HG03575 (cell line): Measurements from ENCODE around the gene SH3RF1.
"Not testable (repeated sequence)": the region's sequence is repeated elsewhere in the genome, so short reads cannot be mapped to it uniquely, and the experiment has no call there.

Source experiments
- ATAC-seq: cut with Tn5 transposase; IDR thresholded peaks from one replicate; pipeline ENCODE4 v1.9.1; 2021; ENCODE audit not compliant: unreplicated experiment, insufficient number of reproducible peaks, low FRiP score; ENCODE audit errors: extremely low read depth

Gene SH3RF1

DNA sequence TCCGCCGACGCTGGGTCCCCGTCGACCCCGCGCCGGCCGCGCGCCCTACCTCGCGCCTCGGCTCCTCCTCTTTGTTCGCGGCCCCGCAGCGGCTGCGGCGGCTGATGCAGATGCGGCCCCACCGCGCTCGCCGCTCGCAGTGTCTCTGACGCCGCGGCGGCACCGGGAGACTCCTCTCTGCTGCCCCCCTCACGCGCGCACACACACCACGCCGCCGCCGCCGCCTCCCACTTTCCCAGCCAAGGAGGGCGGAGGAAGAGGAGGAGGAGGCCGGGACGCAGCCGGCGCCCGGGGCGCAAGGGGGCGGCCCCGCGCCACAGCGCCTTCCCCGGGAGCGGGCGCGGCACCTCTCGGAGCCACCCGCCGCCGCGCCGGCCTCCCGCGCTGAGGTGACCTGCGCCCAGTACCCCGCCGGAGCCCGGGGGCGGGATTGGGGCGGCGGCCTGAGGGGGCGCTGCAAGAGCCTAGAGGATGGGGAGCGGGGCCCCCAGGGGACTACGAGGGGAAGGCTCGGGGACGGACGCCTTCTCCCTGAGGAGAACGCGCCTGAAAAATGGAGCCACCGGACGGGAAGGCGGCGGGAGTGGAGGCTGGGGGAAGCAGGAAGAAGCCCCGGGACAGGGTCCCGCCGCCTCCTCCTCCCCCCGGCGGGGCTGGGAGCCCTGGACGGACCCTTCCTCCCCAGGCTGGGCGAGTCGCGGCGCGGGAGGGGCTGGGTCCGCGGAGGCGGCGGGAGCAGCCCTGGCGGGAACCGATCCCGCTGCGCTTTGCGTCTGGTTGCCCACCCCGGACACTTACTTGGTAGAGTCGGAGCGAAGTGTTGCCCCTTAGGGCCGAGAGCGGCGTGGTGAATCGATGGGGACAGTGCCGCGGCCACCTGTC is at the start of gene SH3RF1:
SH3RF1 (minus strand) TSS at position 147 of the 882 bp plus-strand sequence. CDS start 1,744 bp downstream, outside the sequence.
- ATAC-seq, result no peak

DNA sequence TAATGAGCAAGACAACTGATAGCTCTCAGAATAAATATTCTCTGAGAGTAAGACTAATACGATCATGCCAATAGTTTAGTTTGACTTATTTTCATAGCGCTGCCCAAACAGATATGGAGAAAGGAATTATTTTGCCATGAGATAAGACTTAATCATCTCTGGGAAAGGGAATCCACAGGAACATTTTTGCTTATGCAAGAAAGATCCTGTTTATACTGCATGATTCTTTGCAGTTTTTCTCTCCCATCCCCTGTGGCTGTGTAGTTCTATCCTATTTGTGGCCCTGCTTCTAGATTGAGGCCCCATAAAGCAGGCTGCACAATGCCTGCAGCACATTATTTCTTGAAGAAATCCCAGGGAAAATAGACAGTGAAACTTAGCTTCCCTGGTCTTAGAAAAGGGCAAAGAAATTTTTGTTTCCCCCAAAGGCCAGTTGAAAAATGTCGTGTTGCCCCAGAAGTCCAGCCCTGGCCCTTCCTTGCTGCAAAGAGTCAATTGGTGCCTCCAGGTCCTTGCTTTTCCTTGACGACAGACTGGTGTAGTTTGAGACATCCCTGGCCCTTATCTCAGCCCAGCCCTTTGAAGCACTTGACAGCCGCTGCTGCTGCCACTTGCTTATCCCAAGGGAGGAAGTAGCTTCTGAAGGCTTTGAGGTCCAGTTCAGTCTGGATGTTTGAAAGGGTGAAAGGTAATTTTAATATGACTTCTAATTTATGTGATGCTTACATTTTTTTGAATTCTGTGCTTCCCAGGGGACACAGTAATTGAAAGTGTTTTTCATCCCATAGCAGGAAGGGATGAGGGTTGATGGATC is 45.0 kb upstream of the SH3RF1 start:
- no peak for ATAC-seq

DNA sequence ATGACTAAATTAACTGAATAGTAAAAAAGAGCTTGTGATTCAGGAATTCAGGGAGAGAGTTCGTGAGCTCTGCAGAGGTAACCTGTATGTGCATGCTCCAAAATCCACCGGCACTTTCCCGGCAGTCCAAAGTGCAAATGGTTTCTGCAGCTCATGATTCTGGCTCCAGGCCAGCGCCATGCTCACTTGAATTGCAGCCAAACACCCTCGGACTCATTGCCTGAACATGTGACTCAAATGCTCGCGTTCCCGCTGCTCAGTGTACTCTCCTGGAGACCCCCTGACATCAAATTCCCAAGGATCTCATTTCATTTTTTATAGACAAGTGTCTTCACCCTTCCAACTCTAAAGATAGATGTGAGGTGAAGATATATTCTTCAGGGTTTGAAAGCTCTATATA is 44.1 kb upstream of the SH3RF1 start:
- ATAC-seq, result no peak

DNA sequence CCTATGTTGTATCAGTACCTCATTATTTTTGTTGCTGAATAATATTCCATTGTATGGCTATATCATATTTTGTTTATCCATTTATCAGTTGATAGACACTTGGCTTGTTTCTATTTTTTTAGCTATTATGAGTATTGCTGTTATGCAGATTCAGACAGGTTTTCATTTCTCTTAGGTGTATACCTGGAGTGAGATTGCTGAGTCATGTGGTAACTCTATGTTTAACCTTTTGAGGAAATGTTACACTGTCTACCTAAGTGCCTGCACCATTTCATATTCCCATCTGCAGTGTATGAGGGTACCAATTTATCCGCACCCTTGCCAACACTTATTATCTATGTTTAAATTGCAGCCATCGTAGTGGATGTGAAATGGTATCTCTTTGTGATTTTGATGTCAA is 43.0 kb upstream of the SH3RF1 start:
- ATAC-seq, result no peak

DNA sequence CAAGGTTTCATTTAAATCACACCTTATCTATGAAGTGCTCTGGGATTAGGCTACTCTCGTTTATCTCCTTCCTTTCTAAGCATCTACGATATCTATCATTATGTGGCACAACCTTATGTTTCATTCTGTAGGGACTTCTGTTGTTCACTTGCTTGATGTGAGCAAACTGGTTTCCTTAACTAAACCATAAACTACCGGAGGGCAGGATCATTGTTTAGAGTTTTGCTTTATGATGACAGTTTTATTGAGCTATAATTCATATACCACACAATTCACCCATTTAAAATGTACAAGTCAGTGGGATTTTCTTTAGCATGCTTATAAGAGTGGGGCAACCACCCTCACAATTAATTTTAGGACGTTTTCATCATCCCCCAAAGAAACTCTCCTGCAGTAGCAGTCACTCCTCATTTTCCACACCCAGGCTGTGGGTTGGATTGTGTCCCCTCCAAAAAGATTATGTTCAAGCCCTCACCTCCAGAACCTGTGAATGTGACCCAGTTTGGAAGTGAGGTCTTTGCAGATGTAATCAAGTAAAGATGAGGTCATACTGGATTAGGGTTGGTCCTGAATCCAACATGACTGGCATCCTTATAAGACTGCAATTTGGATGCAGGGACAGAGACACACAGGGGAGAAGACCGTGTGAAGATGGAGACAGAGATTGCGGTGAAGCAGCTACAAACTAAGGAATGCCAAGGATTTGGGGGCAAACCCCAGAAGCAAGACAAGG is 42.1 kb upstream of the SH3RF1 start:
- no peak for ATAC-seq

DNA sequence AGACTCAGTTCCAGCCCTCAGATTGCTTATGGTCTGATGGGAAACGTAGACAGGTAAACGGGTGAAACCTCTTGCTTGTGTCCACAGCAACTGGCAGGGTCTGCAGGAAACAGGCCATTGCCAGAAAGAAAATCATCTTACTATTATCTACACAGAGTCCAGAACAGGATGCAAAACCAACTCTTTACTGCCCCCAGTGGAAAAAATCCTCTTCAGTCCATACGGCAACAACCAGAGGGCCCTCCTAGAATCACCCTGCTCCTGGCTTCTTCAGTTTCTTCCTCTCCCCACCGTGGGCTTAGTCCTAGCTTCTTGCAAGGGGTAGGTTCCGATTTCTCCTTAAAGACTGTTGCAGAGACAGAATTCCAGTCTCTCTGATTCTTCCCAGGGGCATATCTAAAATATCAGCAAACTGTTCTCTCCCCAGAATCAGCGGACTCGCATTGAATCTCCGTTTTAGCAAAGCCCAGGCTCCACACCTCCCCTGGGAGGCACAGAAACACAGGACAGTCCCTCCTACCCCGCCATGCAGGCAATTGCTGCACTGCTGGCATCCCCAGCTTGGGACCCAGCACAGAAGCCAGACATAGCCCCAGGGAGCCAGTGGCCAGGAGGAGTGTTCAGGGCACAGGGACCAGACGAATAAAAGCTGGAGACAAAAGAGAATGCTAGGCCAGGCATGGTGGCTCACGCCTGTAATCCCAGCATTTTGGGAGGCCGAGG is 41.0 kb upstream of the SH3RF1 start:
- peak; percentile 57 for ATAC-seq

DNA sequence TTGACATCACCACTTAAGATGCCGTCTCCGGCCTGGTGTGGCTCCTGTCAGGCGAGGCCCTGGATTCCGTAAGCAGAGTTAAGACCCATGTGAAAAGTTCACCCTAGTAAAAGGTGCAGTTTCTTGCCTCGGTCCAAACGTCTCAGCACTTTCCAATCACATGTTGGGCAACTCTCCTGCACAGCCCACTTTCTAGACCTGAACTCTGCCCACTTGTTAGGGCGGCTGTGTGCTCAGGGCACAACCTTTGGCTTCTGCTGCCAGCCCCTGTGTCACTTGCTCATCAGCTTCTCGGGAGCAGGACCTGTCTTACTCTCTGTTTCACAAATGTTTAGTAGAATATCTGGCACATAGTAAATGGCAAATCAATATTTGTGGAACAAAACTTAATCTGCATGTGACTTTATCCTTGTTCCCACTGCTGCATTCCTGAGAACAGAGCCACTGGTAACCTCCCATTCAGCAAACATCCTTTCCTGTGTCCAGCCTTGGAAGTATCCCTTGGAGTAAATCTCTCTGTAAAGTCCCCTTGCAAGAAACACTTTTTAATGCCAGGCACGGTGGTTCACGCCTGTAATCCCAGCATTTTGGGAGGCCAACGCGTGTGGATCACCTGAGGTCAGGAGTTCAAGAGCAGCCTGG is 38.7 kb upstream of the SH3RF1 start:
- ATAC-seq, result no peak

DNA sequence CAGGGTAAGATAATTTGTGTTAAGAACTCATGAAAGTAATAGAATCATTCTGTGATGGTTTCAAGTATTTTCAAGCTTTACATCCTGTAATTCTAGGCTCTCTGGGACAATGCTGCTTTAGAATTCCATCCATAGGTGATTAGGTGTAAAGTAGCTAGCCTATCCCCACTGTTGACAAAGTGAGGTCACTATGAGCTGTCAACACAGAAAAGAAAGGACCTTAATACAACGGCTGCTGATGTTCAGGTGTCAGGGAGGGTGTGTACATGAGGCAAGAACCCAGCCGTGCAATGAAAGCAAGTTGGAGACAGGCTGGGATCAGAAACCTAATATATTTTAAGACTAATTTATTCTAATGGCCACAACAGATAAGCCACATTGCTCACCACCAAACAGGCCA is 36.8 kb upstream of the SH3RF1 start:
- ATAC-seq, result no peak

DNA sequence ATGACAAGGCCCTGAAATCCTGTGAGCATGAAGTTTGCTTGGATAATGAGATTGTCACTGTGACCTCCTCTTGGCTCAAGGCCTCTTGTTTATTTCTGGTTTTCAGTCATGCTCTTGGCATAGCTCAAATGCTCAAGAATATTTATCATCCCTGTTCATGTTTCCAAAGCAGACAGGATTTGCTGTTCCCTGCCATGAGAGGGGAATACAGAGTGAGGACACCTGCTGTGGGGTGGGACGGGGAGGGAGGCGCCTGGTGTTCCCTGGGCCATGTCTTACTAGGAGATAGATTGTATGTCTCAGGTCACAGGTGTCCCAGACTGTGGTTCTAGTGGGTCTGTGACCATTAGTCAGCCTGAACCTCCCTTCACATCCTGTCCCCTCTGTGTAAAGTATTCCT is 34.9 kb upstream of the SH3RF1 start:
- ATAC-seq, result no peak

DNA sequence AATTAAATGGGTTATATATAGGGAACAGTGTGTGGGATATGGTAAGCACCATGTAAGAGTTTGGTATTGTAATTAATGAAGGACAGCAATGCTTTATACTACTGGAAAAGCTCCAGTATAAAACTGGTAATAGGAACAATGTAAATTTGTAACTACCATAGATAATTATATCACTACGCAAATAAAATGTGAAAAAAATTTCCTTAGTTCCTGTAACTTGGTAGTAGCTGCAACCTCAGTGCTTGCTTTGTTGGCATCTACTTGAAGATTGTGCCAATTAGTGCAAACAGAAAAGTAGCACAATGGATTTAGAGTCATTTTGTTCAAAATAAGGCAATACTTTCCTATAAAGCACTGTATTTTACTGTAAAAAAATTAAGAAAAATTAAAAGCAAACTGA is 34.4 kb upstream of the SH3RF1 start:
- no peak for ATAC-seq

DNA sequence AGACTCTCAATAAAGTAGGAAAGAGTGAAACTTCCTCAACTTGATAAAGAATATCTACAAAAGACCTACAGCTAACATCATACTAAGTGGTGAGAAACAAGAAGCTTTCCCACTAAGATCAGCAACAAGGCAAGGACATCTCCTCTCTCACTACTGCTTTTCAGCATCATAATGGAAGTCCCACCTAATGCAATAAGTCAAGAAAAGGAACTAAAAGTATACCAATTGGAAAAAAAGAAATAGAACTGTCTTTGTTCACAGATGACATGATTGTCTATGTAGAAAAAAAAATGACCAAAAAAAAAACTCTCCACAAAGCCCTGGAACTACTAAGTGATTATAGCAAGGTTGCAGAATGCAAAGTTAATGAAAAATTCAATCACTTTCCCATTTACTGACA is 25.1 kb upstream of the SH3RF1 start:
- no peak for ATAC-seq

DNA sequence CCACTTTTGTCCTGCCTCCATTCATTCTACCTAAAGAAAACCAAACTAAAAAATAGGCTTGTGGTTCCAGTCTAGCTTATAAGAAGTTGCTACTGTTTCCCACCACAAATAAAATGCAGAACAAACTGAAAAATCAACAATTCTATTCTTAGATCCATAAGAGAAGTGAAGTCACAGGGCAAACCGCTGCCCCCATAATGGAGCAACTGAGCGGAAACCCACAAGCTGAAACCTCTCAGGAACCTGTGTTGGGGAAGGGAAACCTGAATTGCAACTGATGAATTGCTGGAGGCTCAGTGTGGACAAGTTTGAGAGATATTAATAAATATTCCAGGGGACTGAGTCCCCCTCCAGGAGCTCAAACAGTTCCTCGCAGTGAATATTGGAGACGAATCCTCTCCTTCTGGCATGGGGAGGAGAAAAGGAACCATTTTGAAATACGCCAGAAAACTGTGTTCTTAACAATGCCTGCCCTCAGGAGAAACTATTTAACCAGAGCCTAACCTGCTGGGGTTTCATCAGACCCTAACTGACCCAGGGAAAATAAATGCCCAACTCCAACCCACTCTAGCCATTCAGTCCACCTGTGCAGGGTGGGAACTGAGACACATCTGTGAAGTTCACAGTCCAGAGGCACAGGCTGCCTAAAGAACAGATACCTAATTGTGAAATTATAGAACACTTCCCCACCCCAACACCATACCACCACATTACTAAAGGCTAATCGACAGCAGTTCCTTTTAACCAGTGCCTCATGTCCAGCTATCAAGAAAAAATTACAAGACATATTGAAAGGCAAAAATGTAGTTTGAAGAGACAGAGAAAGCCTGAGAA is 22.8 kb upstream of the SH3RF1 start:
- ATAC-seq, result peak; percentile 63

DNA sequence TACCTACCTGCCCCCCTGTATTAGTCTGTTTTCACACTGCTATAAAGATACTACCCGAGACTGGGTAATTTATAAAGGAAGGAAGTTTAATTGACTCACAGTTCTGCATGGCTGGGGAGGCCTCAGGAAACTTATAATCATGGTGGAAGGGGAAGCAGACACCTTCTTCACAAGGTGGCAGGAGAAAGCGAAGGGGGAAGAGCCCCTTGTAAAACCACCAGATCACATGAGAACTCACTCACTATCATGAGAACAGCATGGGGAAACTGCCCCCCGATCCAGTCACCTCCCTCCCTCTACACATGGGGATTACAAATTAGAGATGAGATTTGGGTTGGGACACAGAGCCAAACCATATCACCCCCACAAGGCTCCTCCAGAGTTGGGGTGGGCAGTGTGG is 17.2 kb upstream of the SH3RF1 start:
- ATAC-seq, result not testable (repeated sequence)

DNA sequence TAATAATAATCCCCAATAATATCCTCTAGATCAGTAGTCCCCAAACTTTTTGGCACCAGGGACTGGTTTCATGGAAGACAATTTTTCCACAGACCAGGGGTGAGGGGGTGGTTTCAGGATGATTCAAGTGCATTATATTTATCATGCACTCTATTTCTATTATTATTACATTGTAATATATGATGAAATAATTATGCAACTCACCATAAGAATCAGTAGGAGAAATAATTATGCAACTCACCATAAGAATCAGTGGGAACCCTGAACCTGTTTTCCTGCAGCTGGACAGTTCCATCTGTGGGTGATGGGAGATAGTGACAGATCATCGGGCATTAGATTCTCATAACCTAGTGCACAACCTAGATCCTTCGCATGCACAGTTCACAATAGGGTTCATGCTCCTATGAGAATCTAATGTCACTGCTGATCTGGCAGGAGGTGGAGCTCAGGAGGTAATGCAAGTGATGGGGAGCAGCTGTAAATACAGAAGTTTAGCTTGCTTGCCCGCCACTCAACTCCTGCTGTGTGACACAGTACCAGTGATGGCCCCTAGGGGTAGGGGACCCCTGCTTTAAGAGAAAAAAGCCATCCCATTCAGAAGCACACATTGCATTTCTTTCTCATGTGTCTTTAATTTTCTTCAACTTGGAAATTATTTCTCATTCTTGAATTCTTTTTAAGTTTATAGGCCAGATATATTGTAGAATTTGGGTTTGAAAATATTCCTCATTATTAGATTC is 16.0 kb upstream of the SH3RF1 start:
- no peak for ATAC-seq

DNA sequence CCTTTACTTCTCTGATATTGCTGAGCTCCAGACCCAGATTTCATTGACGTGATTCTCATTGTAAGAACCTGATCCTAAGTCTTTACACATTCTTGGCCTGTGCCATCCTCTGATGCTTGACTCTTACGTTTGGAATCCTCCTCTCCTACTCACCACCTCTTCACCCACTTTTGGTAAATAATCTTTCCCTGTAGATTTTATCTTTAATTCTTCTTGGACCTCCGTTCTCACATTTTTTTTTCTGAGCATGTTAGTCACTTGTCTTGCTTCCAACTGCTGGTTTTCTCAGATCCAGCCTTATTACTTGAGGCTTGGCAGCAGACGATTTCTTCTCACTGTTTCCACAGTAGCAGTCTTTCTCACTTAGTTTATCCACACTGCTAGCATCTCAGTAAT is 12.4 kb upstream of the SH3RF1 start:
- ATAC-seq, result no peak

DNA sequence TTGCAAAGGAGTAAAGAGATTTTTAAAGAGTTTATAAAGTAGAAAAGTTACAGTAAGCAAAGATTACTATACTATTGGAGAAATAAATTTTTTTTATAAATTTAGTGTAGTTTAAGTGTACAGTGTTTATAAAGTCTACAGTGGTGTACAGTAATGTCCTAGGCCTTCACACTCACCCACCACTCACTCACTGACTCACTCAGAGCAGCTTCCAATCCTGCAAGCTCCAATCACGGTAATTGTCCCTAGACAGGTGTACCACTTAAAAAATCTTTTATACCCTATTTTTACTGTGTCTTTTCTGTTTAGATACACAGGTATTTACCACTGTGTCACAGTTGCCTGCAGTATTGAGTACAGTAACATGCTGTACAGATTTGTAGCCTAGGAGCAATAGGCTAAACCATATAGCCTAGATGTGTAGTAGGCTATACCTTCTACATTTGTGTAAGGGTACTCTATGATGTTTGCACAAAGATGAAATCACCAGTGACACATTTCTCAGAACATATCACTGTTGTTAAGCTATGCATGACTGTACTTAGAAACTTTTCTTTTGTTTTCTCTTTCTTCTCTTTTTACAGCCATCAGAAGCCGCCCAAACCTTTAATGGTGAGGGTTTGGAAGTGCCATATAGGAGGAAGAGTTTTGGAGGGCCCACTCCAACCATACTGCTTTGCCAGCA is 11.8 kb upstream of the SH3RF1 start:
- ATAC-seq, result no peak

DNA sequence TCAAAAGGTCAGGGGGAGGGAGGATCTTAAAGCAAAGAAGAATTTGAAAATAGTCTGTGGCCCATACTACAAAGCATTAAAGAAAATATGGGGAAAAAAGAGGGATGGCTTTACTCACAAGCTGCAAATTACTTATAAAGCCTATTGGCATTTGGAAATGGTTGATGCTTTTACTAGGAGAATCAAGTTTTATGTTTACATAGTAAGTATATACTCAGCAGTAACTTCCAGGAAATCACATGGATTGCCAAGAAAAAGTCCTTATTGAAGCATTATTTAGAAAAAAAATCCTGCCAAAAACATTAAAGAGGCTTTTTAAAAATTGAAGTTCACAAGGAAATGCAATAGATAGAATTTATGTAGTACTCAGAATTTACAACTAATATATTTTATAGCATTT is 8.4 kb upstream of the SH3RF1 start:
- no peak for ATAC-seq
